Kidney (tissue), 14 donors: ENCODE measurements around the gene GRID1. TPM values are rescaled to one million over a fixed set of nuclear protein-coding genes. Genes with fewer than 3 reads are reported as not detected.
A peak's percentile ranks its signal among the peaks of the same experiment; 100 is the strongest.

Experiments
- DNase-seq, 5 donors: peaks; one replicate each; pipeline ENCODE4 v3.0.0-alpha.2; 2013 to 2020
- FAIRE-seq: peaks from 2 replicates; lab custom pipeline; 2012; peaks lifted over from hg19 to GRCh38; lab: Jason Lieb, UNC
- H3K27ac ChIP-seq, 2 donors: one replicate each; pipeline ENCODE4 v1.7.0; 2013; ENCODE audit warnings: low read depth in 2 of 2, low read length in 2 of 2, inconsistent platforms in 1 of 2
- H3K27me3 ChIP-seq: one replicate; pipeline ENCODE4 v1.7.1; 2013; ENCODE audit warnings: low read length, inconsistent platforms; ENCODE audit not compliant: control insufficient read depth, insufficient read depth
- H3K36me3 ChIP-seq, 3 donors: one replicate each; pipeline versions ENCODE4 v1.7.0 to v1.7.1; 2013; ENCODE audit warnings: low read length in 3 of 3, control low read depth in 1 of 3, inconsistent platforms in 1 of 3; ENCODE audit not compliant: insufficient read depth in 3 of 3, control insufficient read depth in 2 of 3
- H3K4me1 ChIP-seq, 3 donors: one replicate each; pipeline versions ENCODE4 v1.7.0 to v1.7.1; 2013; ENCODE audit warnings: low read length in 3 of 3, inconsistent platforms in 1 of 3, low read depth in 1 of 3; ENCODE audit not compliant: control insufficient read depth in 2 of 3, insufficient read depth in 2 of 3
- H3K4me3 ChIP-seq, 3 donors: one replicate each; pipeline versions ENCODE4 v1.7.0 to v1.8.1; 2013; ENCODE audit warnings: low read length in 3 of 3, control low read depth in 1 of 3, inconsistent platforms in 1 of 3
- H3K9ac ChIP-seq, 3 donors: one replicate each; pipeline versions ENCODE4 v1.7.0 to v1.7.1; 2013; ENCODE audit warnings: low read length in 3 of 3, control low read depth in 1 of 3, inconsistent platforms in 1 of 3
- H3K9me3 ChIP-seq, 3 donors: one replicate each; pipeline versions ENCODE4 v1.7.0 to v1.7.1; 2013; ENCODE audit warnings: low read length in 3 of 3, control low read depth in 1 of 3, inconsistent platforms in 1 of 3; ENCODE audit not compliant: control insufficient read depth in 2 of 3, insufficient read depth in 1 of 3
- CTCF ChIP-seq: IDR thresholded peaks from 3 replicates; pipeline ENCODE4 v1.5.1; 2012; ENCODE audit warnings: mild to moderate bottlenecking, moderate library complexity, borderline replicate concordance; ENCODE audit not compliant: insufficient read depth; ENCODE audit errors: extremely low read depth
- intact Hi-C: fragments of 100-400 bp; cut with DNase I; formaldehyde crosslinking; loops from one replicate; pipeline ENCODE4 v1.11.1; 2022
- polyA plus RNA-seq: library from polyadenylated mRNA; stranded (reverse); fragments of 350-450 nt; fragmentation: Illumina TruSeq; extraction: RNeasy Lipid Tissue Mini Kit (QIAGEN cat#74804); gene quantifications from one replicate; pipeline ENCODE4 v1.2.3, GENCODE V29; 2014; ENCODE audit warnings: low read depth, low replicate concordance; ENCODE audit not compliant: insufficient read depth
- total RNA-seq: library from RNA; stranded (reverse); fragmentation: NEBNext Ultra II Directional; extraction: Animal tissue kit (Norgen Biotek cat#: 25700); gene quantifications from one replicate; pipeline ENCODE4 v1.2.1, GENCODE V29; 2021
- donor health status: control.
- donor health status: control.
- donor health status: control.
- donor health status: control.
- donor health status: control.
- donor health status: DM: yes; HTN: yes; CAD: no.
- donor health status: Normal renal cell carcinoma (clear cell type).

The GRID1 gene
- total and polyA plus RNA-seq, 2 donors from 2014 or later, result 0.37 to 1.4 TPM

DNA sequence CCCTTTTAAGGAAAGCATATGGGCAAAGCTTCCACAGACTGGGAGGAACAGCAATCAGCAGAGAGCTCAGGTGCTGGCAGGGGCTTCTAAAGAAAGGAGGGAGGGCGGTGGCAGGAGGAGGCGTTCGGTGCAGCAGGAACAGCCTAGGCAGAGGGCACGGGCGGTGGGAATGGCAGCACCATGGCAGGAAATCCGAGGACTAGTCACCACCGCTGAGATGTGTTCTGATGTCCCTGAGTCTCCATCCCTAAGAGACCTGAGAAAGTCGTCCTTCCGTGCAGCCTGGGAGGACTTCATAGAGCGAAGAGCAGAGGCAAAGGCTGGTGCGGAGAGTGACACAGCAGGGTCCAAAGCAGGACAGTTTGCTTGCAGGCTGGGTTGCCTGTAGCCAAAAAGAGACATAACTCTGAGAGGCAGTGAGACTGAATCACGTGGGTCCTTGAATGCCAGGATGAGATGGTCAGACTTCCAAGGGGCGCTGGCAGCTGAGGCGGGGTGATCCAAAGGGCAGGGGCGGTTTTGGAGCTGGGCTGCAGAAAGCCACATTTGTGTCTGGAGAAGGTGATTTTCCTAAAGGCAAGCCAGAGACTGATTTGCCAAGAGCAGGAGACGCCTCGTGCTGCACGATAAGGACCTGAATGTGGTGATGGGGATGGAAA is 35.8 kb upstream of the GRID1 start:
- H3K4me3 ChIP-seq, result peak overlapping the region in 2 of 3 donors; percentile 17 to 24
- no peak for FAIRE-seq
- peaks cover 0 to 24% (median 0%) of the 10 kb centered on the region in 3 donors for H3K4me1 ChIP-seq
- DNase-seq, result peak in 1 of 5 donors; percentile 49
- no peaks in the 10 kb centered on the region for H3K36me3 ChIP-seq
- no peak overlapping the region for H3K9ac ChIP-seq
- no peaks in the 10 kb centered on the region for H3K9me3 ChIP-seq
- intact Hi-C loops, result no loop called here
- no peak for TF ChIP-seq CTCF
- no peak overlapping the region for H3K27ac ChIP-seq
- H3K27me3 ChIP-seq, result no peaks in the 10 kb centered on the region

- no peak for TF ChIP-seq CTCF
- intact Hi-C loops, result no loop called here
- Histone ChIP-seq H3K9ac (peak overlapping the region in 1 of 3 donors; percentile 34), H3K27ac (peak overlapping the region; percentile 85 to 92), H3K9me3 (no peaks in the 10 kb centered on the region), H3K4me3 (peak overlapping the region in 2 of 3 donors; percentile 29 to 73), H3K27me3 (no peaks in the 10 kb centered on the region), H3K36me3 (no peaks in the 10 kb centered on the region), H3K4me1 (peaks cover 0 to 24% (median 0%) of the 10 kb centered on the region in 3 donors)
- peak in 3 of 5 donors; percentile 49 to 78 (median 77) for DNase-seq
- no peak for FAIRE-seq
Measured at GRCh38 chr10:86401588-86402282, 35.1 kb upstream of the GRID1 start.

DNA sequence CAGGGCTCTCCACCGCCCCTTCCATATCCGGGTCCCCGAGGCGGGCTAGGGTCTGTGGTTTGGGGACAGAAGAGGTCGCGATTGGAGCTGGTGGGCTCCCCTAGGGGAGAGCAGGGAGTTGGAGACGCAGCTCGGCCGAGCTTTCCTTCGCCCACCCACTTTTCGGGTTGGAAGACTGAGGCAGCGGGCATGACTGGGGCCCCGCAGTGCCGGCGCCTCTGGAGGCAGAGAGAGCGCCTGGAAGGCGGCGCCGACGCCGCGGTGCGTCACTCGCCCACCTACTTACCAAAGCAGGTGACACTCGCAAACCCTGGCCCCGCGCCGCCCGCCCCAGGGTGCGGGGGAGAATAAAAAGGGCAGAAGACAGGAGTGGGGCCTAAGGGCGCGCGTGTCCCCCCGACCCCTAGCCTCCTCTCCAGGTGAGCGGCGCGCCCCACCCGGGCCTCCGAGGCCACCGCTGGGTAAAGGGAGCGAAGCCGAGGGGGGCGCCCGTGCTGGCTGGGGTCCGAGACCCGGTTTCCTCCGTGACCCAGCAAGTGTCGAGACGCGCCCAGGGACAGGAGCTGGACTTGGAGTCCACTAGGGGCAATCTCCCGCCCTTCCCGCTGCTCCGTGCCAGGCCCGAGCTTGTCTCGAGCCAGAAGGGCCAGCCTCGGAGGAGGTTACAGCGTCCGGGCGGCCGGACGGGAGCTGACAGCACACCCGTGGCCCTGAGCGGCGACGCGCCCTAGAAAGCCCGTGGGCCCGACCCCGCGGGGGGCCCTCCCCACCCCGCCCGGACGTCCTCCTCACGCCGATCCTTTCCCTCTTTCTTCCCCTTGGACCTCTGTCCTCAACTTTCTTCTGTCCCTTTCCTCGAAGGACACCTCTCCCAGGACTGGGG is 34.4 kb upstream of the GRID1 start:
- peak overlapping the region in 2 of 3 donors; percentile 71 to 80 for H3K9ac ChIP-seq
- intact Hi-C loops, result no loop called here
- peak overlapping the region; percentile 85 to 92 for H3K27ac ChIP-seq
- peak; percentile 3 for TF ChIP-seq CTCF
- no peaks in the 10 kb centered on the region for H3K36me3 ChIP-seq
- DNase-seq, result peak; percentile 46 to 86 (median 61)
- no peaks in the 10 kb centered on the region for H3K27me3 ChIP-seq
- H3K4me1 ChIP-seq, result peaks cover 0 to 24% (median 0%) of the 10 kb centered on the region in 3 donors
- H3K9me3 ChIP-seq, result no peaks in the 10 kb centered on the region
- peak overlapping the region in 2 of 3 donors; percentile 71 to 73 for H3K4me3 ChIP-seq
- no peak for FAIRE-seq
